PFSK-1 (cell line): Measurements from ENCODE around the gene VAPA.

ENCODE experiments used
- FOXP2 ChIP-seq: optimal IDR thresholded peaks from 2 replicates; pipeline ENCODE3; 2011; ENCODE audit warnings: borderline replicate concordance, control low read depth, inconsistent platforms; ENCODE audit not compliant: insufficient read depth; ENCODE audit errors: extremely low read length, extremely low read depth
- POLR2AphosphoS5 ChIP-seq: IDR thresholded peaks from 2 replicates; pipeline ENCODE4 v1.6.1; 2012; ENCODE audit warnings: low read depth, mild to moderate bottlenecking, control low read depth, low read length, moderate library complexity
- REST ChIP-seq, 2 experiments: IDR thresholded peaks; 2 replicates each; pipeline versions ENCODE4 v1.6.1 to v1.8.0; 2011 to 2012; ENCODE audit warnings: low read depth in 2 of 2, low read length in 2 of 2, control low read depth in 1 of 2, inconsistent platforms in 1 of 2, mild to moderate bottlenecking in 1 of 2, moderate library complexity in 1 of 2; ENCODE audit not compliant: insufficient read depth in 1 of 2
- SIN3A ChIP-seq: IDR thresholded peaks from 2 replicates; pipeline ENCODE4 v1.6.1; 2012; ENCODE audit warnings: mild to moderate bottlenecking, low read length, moderate library complexity, borderline replicate concordance; ENCODE audit not compliant: insufficient read depth
- TAF1 ChIP-seq: IDR thresholded peaks from 2 replicates; pipeline ENCODE4 v1.6.1; 2012; ENCODE audit warnings: low read length, control low read depth, borderline replicate concordance; ENCODE audit not compliant: insufficient read depth

The VAPA gene

GRCh38 chr18:9886005-9886348 is 27.8 kb upstream of the VAPA start:
- TF ChIP-seq FOXP2 (no peak), SIN3A (no peak), TAF1 (no peak), REST (IDR thresholded peaks at IDR 0.05; ENCODE audit: insufficient read depth in 1 of 2, low read depth in 2 of 2, low read length in 2 of 2) (no peak), POLR2AphosphoS5 (no peak)

GRCh38 chr18:9887992-9888391 is 25.8 kb upstream of the VAPA start:
- no peak for TF ChIP-seq POLR2AphosphoS5
- TF ChIP-seq SIN3A: no peak
- TF ChIP-seq TAF1: no peak
- no peak for TF ChIP-seq REST (IDR thresholded peaks at IDR 0.05; ENCODE audit: insufficient read depth in 1 of 2, low read depth in 2 of 2, low read length in 2 of 2)
- TF ChIP-seq FOXP2: no peak

GRCh38 chr18:9890196-9890595 is 23.6 kb upstream of the VAPA start:
- TF ChIP-seq FOXP2 (no peak), TAF1 (no peak), SIN3A (no peak), REST (IDR thresholded peaks at IDR 0.05; ENCODE audit: insufficient read depth in 1 of 2, low read depth in 2 of 2, low read length in 2 of 2) (no peak), POLR2AphosphoS5 (no peak)

GRCh38 chr18:9890957-9891356 is 22.9 kb upstream of the VAPA start:
- TF ChIP-seq TAF1: no peak
- no peak for TF ChIP-seq SIN3A
- no peak for TF ChIP-seq REST (IDR thresholded peaks at IDR 0.05; ENCODE audit: insufficient read depth in 1 of 2, low read depth in 2 of 2, low read length in 2 of 2)
- no peak for TF ChIP-seq FOXP2
- TF ChIP-seq POLR2AphosphoS5: no peak

- TF ChIP-seq SIN3A: no peak
- no peak for TF ChIP-seq FOXP2
- no peak for TF ChIP-seq REST (IDR thresholded peaks at IDR 0.05; ENCODE audit: insufficient read depth in 1 of 2, low read depth in 2 of 2, low read length in 2 of 2)
- no peak for TF ChIP-seq TAF1
- TF ChIP-seq POLR2AphosphoS5: no peak
These were observed 19.3 kb upstream of the VAPA start for GRCh38 chr18:9894454-9895068.
